Cardiac fibroblast (primary cell): ENCODE measurements around the gene IRF2BP2.
A peak's percentile ranks its signal among the peaks of the same experiment; 100 is the strongest.

Experiments used
- DNase-seq, 2 donors: peaks; one replicate each; pipeline versions ENCODE4 v3.0.0 to v3.0.0-alpha.2; 2010; ENCODE audit warnings: low read depth in 2 of 2
- H3K4me3 ChIP-seq, 2 donors: replicated peaks in 1 of 2; 1 replicate in 1 of 2; 2 replicates in 1 of 2; pipeline ENCODE4 v1.5.1; 2011; ENCODE audit warnings: low read depth in 2 of 2, low read length in 2 of 2, mild to moderate bottlenecking in 2 of 2, moderate library complexity in 1 of 2
- CTCF ChIP-seq: IDR thresholded peaks from one replicate; pipeline ENCODE4 v1.5.1; 2011; ENCODE audit warnings: low read depth, mild to moderate bottlenecking, low read length, inconsistent platforms

The IRF2BP2 gene

GRCh38 chr1:234634387-234634786, 24.4 kb upstream of the IRF2BP2 start:
- TF ChIP-seq CTCF, result no peak
- no peak overlapping the region for H3K4me3 ChIP-seq
- no peak for DNase-seq

GRCh38 chr1:234633246-234634003, 23.4 kb upstream of the IRF2BP2 start:
- no peak overlapping the region for H3K4me3 ChIP-seq
- no peak for TF ChIP-seq CTCF
- DNase-seq, result no peak

GRCh38 chr1:234632225-234632624, 22.2 kb upstream of the IRF2BP2 start:
- no peak for DNase-seq
- no peak for TF ChIP-seq CTCF
- H3K4me3 ChIP-seq, result no peak overlapping the region

GRCh38 chr1:234631721-234632125, 21.7 kb upstream of the IRF2BP2 start:
- TF ChIP-seq CTCF, result no peak
- peak; percentile 93 to 97 for DNase-seq
- no peak overlapping the region for H3K4me3 ChIP-seq

- peak; percentile 37 to 41 for DNase-seq
- H3K4me3 ChIP-seq, result no peak overlapping the region
- TF ChIP-seq CTCF, result no peak
Measured at GRCh38 chr1:234629026-234629425, 19.0 kb upstream of the IRF2BP2 start.

GRCh38 chr1:234628089-234628488, 18.1 kb upstream of the IRF2BP2 start:
- peak; percentile 68 to 93 for DNase-seq
- H3K4me3 ChIP-seq, result no peak overlapping the region
- TF ChIP-seq CTCF, result no peak
